GM23338 (cell line): ENCODE results near the gene GRK3.

ENCODE experiments used
- EZH2 ChIP-seq: fragments of 200-600 bp; sonication (generic); IDR thresholded peaks from one replicate; pipeline ENCODE4 v1.8.0; 2017; ENCODE audit warnings: antibody characterized with exemption, mild to moderate bottlenecking, low read depth; ENCODE audit not compliant: unreplicated experiment
- EZH2phosphoT487 ChIP-seq: fragments of 200-600 bp; sonication (generic); IDR thresholded peaks from one replicate; pipeline ENCODE4 v1.8.1; 2018; ENCODE audit warnings: antibody characterized with exemption; ENCODE audit not compliant: unreplicated experiment
- POLR2AphosphoS5 ChIP-seq: IDR thresholded peaks from 2 replicates; pipeline ENCODE4 v1.6.1; 2016; ENCODE audit warnings: antibody characterized with exemption, low read depth
- ZNF114 ChIP-seq: fragments of 250-450 bp; sonication (Bioruptor Pico); IDR thresholded peaks from 2 replicates; pipeline ENCODE4 v1.5.0; 2020; ENCODE audit warnings: mild to moderate bottlenecking, moderate library complexity
- ZNF331 ChIP-seq: fragments of 250-450 bp; sonication (Bioruptor Pico); IDR thresholded peaks from 2 replicates; pipeline ENCODE4 v1.5.0; 2020; ENCODE audit warnings: low read depth, mild to moderate bottlenecking, moderate library complexity
- TF ChIP-seq, protein P1 (sequence below): IDR thresholded peaks from one replicate; pipeline ENCODE4 v1.6.1; 2018; ENCODE audit warnings: antibody characterized with exemption; ENCODE audit not compliant: unreplicated experiment
- TF ChIP-seq, protein P2 (sequence below), 2 experiments: fragments of 200-600 bp in 1 of 2; sonication (generic) in 1 of 2; conservative IDR thresholded peaks; 2 replicates each; pipeline versions ENCODE4 v1.5.1 to v1.6.1; 2016 to 2017; ENCODE audit warnings: antibody characterized with exemption in 2 of 2, low read depth in 2 of 2, mild to moderate bottlenecking in 2 of 2, moderate library complexity in 1 of 2
- TF ChIP-seq, protein P3 (sequence below): IDR thresholded peaks from 2 replicates; pipeline ENCODE4 v1.6.1; 2016; ENCODE audit warnings: antibody characterized with exemption

GRCh38 chr22:25690798-25691197 lies 126.3 kb downstream of the GRK3 start:
- TF ChIP-seq, protein P1, sequence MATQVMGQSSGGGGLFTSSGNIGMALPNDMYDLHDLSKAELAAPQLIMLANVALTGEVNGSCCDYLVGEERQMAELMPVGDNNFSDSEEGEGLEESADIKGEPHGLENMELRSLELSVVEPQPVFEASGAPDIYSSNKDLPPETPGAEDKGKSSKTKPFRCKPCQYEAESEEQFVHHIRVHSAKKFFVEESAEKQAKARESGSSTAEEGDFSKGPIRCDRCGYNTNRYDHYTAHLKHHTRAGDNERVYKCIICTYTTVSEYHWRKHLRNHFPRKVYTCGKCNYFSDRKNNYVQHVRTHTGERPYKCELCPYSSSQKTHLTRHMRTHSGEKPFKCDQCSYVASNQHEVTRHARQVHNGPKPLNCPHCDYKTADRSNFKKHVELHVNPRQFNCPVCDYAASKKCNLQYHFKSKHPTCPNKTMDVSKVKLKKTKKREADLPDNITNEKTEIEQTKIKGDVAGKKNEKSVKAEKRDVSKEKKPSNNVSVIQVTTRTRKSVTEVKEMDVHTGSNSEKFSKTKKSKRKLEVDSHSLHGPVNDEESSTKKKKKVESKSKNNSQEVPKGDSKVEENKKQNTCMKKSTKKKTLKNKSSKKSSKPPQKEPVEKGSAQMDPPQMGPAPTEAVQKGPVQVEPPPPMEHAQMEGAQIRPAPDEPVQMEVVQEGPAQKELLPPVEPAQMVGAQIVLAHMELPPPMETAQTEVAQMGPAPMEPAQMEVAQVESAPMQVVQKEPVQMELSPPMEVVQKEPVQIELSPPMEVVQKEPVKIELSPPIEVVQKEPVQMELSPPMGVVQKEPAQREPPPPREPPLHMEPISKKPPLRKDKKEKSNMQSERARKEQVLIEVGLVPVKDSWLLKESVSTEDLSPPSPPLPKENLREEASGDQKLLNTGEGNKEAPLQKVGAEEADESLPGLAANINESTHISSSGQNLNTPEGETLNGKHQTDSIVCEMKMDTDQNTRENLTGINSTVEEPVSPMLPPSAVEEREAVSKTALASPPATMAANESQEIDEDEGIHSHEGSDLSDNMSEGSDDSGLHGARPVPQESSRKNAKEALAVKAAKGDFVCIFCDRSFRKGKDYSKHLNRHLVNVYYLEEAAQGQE: no peak
- TF ChIP-seq EZH2phosphoT487 (no peak), EZH2 (no peak), ZNF331 (CRISPR knock-in tag) (no peak), POLR2AphosphoS5 (no peak), ZNF114 (CRISPR knock-in tag) (no peak)
- TF ChIP-seq, protein P2, sequence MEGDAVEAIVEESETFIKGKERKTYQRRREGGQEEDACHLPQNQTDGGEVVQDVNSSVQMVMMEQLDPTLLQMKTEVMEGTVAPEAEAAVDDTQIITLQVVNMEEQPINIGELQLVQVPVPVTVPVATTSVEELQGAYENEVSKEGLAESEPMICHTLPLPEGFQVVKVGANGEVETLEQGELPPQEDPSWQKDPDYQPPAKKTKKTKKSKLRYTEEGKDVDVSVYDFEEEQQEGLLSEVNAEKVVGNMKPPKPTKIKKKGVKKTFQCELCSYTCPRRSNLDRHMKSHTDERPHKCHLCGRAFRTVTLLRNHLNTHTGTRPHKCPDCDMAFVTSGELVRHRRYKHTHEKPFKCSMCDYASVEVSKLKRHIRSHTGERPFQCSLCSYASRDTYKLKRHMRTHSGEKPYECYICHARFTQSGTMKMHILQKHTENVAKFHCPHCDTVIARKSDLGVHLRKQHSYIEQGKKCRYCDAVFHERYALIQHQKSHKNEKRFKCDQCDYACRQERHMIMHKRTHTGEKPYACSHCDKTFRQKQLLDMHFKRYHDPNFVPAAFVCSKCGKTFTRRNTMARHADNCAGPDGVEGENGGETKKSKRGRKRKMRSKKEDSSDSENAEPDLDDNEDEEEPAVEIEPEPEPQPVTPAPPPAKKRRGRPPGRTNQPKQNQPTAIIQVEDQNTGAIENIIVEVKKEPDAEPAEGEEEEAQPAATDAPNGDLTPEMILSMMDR (conservative IDR thresholded peaks at IDR 0.05; ENCODE audit: low read depth in 2 of 2): no peak
- TF ChIP-seq, protein P3, sequence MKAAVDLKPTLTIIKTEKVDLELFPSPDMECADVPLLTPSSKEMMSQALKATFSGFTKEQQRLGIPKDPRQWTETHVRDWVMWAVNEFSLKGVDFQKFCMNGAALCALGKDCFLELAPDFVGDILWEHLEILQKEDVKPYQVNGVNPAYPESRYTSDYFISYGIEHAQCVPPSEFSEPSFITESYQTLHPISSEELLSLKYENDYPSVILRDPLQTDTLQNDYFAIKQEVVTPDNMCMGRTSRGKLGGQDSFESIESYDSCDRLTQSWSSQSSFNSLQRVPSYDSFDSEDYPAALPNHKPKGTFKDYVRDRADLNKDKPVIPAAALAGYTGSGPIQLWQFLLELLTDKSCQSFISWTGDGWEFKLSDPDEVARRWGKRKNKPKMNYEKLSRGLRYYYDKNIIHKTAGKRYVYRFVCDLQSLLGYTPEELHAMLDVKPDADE: no peak
